Lower leg skin (tissue), 3 donors: Measurements from ENCODE around the gene DISP3.

Experiments used
- POLR2A ChIP-seq, 2 donors: fragments of 450-650 bp; IDR thresholded peaks; one replicate each; pipeline ENCODE4 v1.6.1; 2016 to 2017; ENCODE audit warnings: antibody characterized with exemption in 2 of 2, mild to moderate bottlenecking in 1 of 2, moderate library complexity in 1 of 2
- TF ChIP-seq, protein P1 (sequence below), 3 donors: fragments of 450-650 bp; IDR thresholded peaks; one replicate each; pipeline ENCODE4 v1.5.1; 2016; ENCODE audit warnings: antibody characterized with exemption in 3 of 3, mild to moderate bottlenecking in 3 of 3, moderate library complexity in 2 of 3

DNA sequence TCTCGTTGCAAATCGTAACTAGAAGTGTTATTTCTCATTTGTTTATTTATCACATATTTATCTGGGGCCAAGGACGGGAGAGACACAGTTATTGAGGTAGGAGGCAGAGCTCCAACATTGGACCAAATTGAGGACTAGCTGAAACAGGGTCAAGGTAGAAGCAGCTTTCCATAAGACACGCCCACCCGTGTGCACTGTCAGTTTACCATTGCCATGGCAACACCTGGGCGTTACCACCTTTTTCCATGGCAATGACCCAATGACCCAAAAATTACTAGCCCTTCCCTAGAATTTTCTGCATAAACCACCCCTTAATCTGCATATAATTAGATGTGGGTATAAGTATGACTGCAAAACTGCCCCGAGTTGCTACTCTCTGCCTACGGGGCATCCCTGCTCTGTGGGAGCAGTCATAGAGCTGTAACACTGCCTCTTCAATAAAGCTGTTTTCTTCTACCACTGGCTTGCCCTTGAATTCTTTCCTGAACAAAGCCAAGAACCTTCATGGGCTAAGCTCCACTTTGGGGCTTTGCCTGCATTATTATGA, 102.6 kb downstream of the DISP3 start:
- TF ChIP-seq POLR2A (IDR thresholded peaks at IDR 0.05), result no peak
- TF ChIP-seq, protein P1, sequence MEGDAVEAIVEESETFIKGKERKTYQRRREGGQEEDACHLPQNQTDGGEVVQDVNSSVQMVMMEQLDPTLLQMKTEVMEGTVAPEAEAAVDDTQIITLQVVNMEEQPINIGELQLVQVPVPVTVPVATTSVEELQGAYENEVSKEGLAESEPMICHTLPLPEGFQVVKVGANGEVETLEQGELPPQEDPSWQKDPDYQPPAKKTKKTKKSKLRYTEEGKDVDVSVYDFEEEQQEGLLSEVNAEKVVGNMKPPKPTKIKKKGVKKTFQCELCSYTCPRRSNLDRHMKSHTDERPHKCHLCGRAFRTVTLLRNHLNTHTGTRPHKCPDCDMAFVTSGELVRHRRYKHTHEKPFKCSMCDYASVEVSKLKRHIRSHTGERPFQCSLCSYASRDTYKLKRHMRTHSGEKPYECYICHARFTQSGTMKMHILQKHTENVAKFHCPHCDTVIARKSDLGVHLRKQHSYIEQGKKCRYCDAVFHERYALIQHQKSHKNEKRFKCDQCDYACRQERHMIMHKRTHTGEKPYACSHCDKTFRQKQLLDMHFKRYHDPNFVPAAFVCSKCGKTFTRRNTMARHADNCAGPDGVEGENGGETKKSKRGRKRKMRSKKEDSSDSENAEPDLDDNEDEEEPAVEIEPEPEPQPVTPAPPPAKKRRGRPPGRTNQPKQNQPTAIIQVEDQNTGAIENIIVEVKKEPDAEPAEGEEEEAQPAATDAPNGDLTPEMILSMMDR (IDR thresholded peaks at IDR 0.05), result no peak
